Astrocyte (in vitro differentiated cells and primary cell): ENCODE results near the gene SLC22A4. TPM values are rescaled to one million over a fixed set of nuclear protein-coding genes. Genes with fewer than 3 reads are reported as not detected.

Experiments used
- DNase-seq: peaks from one replicate; pipeline ENCODE4 v3.0.0-alpha.2; 2010; ENCODE audit warnings: low read depth
- FAIRE-seq: peaks from 2 replicates; lab custom pipeline; 2011; peaks lifted over from hg19 to GRCh38; lab: Jason Lieb, UNC
- H2AFZ ChIP-seq: 2 replicates; pipeline ENCODE4 v1.6.0; 2012; ENCODE audit warnings: low read depth, low read length, inconsistent platforms
- H3K27ac ChIP-seq: 2 replicates; pipeline ENCODE4 v1.5.1; 2011; ENCODE audit warnings: low read depth, low read length, inconsistent platforms
- H3K27me3 ChIP-seq: 2 replicates; pipeline ENCODE4 v1.6.0; 2011; ENCODE audit warnings: low read length, inconsistent platforms; ENCODE audit not compliant: insufficient read depth
- H3K36me3 ChIP-seq: 2 replicates; pipeline ENCODE4 v1.5.1; 2011; ENCODE audit warnings: low read length, inconsistent platforms; ENCODE audit not compliant: insufficient read depth
- H3K4me1 ChIP-seq: 2 replicates; pipeline ENCODE4 v1.5.1; 2011; ENCODE audit warnings: low read length, inconsistent platforms; ENCODE audit not compliant: insufficient read depth
- H3K4me2 ChIP-seq: 2 replicates; pipeline ENCODE4 v1.6.0; 2012; ENCODE audit warnings: low read length, inconsistent platforms
- H3K4me3 ChIP-seq: 2 replicates; pipeline ENCODE4 v1.5.1; 2011; ENCODE audit warnings: low read depth, mild to moderate bottlenecking, low read length, inconsistent platforms; ENCODE audit not compliant: insufficient read depth
- H3K79me2 ChIP-seq: 2 replicates; pipeline ENCODE4 v1.6.0; 2012; ENCODE audit warnings: mild to moderate bottlenecking, low read length, inconsistent platforms; ENCODE audit not compliant: insufficient read depth
- H3K9ac ChIP-seq: 2 replicates; pipeline ENCODE4 v1.6.0; 2012; ENCODE audit warnings: mild to moderate bottlenecking, low read length, inconsistent platforms
- H3K9me3 ChIP-seq: 2 replicates; pipeline ENCODE4 v1.5.1; 2012; ENCODE audit warnings: low read depth, mild to moderate bottlenecking, low read length, inconsistent platforms; ENCODE audit not compliant: insufficient read depth
- H4K20me1 ChIP-seq: 2 replicates; pipeline ENCODE4 v1.6.0; 2012; ENCODE audit warnings: low read length, inconsistent platforms; ENCODE audit not compliant: insufficient read depth
- H3K27ac Mint-ChIP-seq: one replicate; pipeline ENCODE4 v1.8.0; 2021; ENCODE audit warnings: mild to moderate bottlenecking, mixed read lengths; ENCODE audit not compliant: unreplicated experiment
- H3K27me3 Mint-ChIP-seq: one replicate; pipeline ENCODE4 v1.8.0; 2021; ENCODE audit warnings: low read depth, mixed read lengths; ENCODE audit not compliant: unreplicated experiment
- H3K36me3 Mint-ChIP-seq: one replicate; pipeline ENCODE4 v1.8.0; 2021; ENCODE audit warnings: low read depth, mixed read lengths; ENCODE audit not compliant: unreplicated experiment
- H3K4me1 Mint-ChIP-seq: one replicate; pipeline ENCODE4 v1.8.0; 2021; ENCODE audit warnings: low read depth, mixed read lengths; ENCODE audit not compliant: unreplicated experiment
- H3K4me3 Mint-ChIP-seq: one replicate; pipeline ENCODE4 v1.8.0; 2021; ENCODE audit warnings: mild to moderate bottlenecking, moderate library complexity, mixed read lengths; ENCODE audit not compliant: unreplicated experiment
- H3K9me3 Mint-ChIP-seq: one replicate; pipeline ENCODE4 v1.8.0; 2021; ENCODE audit warnings: mild to moderate bottlenecking, mixed read lengths; ENCODE audit not compliant: unreplicated experiment
- CTCF ChIP-seq: IDR thresholded peaks from 2 replicates; pipeline ENCODE4 v1.5.1; 2011; ENCODE audit warnings: low read depth, mild to moderate bottlenecking, inconsistent platforms, low read length, moderate library complexity; ENCODE audit not compliant: insufficient read depth
- EZH2 ChIP-seq: IDR thresholded peaks from 2 replicates; pipeline ENCODE4 v1.6.1; 2012; ENCODE audit warnings: mild to moderate bottlenecking, low read length, inconsistent platforms; ENCODE audit not compliant: insufficient read depth
- total RNA-seq: library from RNA; stranded (reverse); gene quantifications from 2 replicates; pipeline ENCODE4 v1.2.1, GENCODE V29; 2021

Gene SLC22A4
- total RNA-seq, 1 donor from 2014 or later = 4.5 TPM

GRCh38 chr5:132354381-132355139, 60.4 kb downstream of the SLC22A4 start:
- no peak overlapping the region for H3K27ac Mint-ChIP-seq
- Histone ChIP-seq H3K79me2 (no peaks in the 10 kb centered on the region), H3K4me3 (no peak overlapping the region), H3K27me3 (no peaks in the 10 kb centered on the region), H3K36me3 (no peaks in the 10 kb centered on the region), H3K9me3 (peaks cover under 1% of the 10 kb centered on the region), H3K4me2 (no peak overlapping the region), H4K20me1 (no peaks in the 10 kb centered on the region), H3K4me1 (no peaks in the 10 kb centered on the region), H3K27ac (no peak overlapping the region), H2AFZ (no peak overlapping the region), H3K9ac (no peak overlapping the region)
- peaks cover 6% of the 10 kb centered on the region for H3K4me1 Mint-ChIP-seq
- H3K27me3 Mint-ChIP-seq = no peaks in the 10 kb centered on the region
- H3K9me3 Mint-ChIP-seq = no peaks in the 10 kb centered on the region
- no peak for FAIRE-seq
- DNase-seq = no peak
- H3K36me3 Mint-ChIP-seq = peaks cover 7% of the 10 kb centered on the region
- H3K4me3 Mint-ChIP-seq = no peak overlapping the region
- TF ChIP-seq CTCF (no peak), EZH2 (no peak)

- Histone ChIP-seq H2AFZ (no peak overlapping the region), H3K9ac (no peak overlapping the region), H4K20me1 (no peaks in the 10 kb centered on the region), H3K4me2 (no peak overlapping the region), H3K27ac (no peak overlapping the region), H3K9me3 (no peaks in the 10 kb centered on the region), H3K4me3 (no peak overlapping the region), H3K4me1 (no peaks in the 10 kb centered on the region), H3K27me3 (no peaks in the 10 kb centered on the region), H3K79me2 (no peaks in the 10 kb centered on the region), H3K36me3 (no peaks in the 10 kb centered on the region)
- no peaks in the 10 kb centered on the region for H3K27me3 Mint-ChIP-seq
- no peak overlapping the region for H3K27ac Mint-ChIP-seq
- H3K36me3 Mint-ChIP-seq = peaks cover 8% of the 10 kb centered on the region
- peaks cover 6% of the 10 kb centered on the region for H3K4me1 Mint-ChIP-seq
- no peaks in the 10 kb centered on the region for H3K9me3 Mint-ChIP-seq
- no peak for FAIRE-seq
- no peak for DNase-seq
- no peak for TF ChIP-seq EZH2
- no peak for TF ChIP-seq CTCF
- no peak overlapping the region for H3K4me3 Mint-ChIP-seq
Observed at GRCh38 chr5:132355140-132355765, 61.1 kb downstream of the SLC22A4 start.

DNA sequence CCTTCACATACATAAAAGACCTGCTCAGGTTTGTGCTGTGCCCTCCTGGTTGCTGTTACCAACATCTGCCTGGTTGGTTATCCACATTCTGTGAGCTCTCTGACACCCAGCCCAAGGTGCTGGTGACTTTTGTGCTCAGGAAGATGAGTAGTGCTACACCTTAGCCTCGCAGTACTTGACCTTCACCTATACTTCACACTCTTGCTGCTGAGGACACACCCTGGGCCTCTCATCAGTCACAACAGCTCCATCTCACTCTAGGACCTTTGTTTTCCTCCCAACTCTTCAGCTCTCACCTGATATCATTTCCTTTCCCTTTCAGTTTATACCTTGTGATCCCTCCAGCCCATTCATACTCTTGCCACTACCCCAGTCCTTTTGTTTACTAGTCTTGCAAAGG, 64.6 kb downstream of the SLC22A4 start:
- Mint-ChIP-seq H3K36me3 (peaks cover 4% of the 10 kb centered on the region), H3K4me3 (no peak overlapping the region), H3K27me3 (no peaks in the 10 kb centered on the region), H3K27ac (no peak overlapping the region), H3K4me1 (peaks cover 7% of the 10 kb centered on the region), H3K9me3 (peaks cover 7% of the 10 kb centered on the region)
- DNase-seq (no peak), FAIRE-seq (no peak)
- H4K20me1 ChIP-seq = no peaks in the 10 kb centered on the region
- no peaks in the 10 kb centered on the region for H3K79me2 ChIP-seq
- no peaks in the 10 kb centered on the region for H3K9me3 ChIP-seq
- H3K36me3 ChIP-seq = no peaks in the 10 kb centered on the region
- no peak overlapping the region for H3K4me2 ChIP-seq
- no peaks in the 10 kb centered on the region for H3K27me3 ChIP-seq
- no peak overlapping the region for H3K4me3 ChIP-seq
- H3K27ac ChIP-seq = no peak overlapping the region
- H3K4me1 ChIP-seq = peaks cover 5% of the 10 kb centered on the region
- H3K9ac ChIP-seq = no peak overlapping the region
- no peak overlapping the region for H2AFZ ChIP-seq
- TF ChIP-seq EZH2 = no peak
- no peak for TF ChIP-seq CTCF
